Astrocyte of the cerebellum (primary cell): ENCODE results near the gene PRR20D.
"Not testable (repeated sequence)": the region's sequence is repeated elsewhere in the genome, so short reads cannot be mapped to it uniquely, and the experiment has no call there.

Experiments
- DNase-seq: peaks from one replicate; pipeline ENCODE4 v3.0.0-alpha.2; 2011; ENCODE audit warnings: low read depth
- H3K4me3 ChIP-seq: 2 replicates; pipeline ENCODE4 v1.5.1; 2011; ENCODE audit warnings: mild to moderate bottlenecking, low read depth, low read length, moderate library complexity
- CTCF ChIP-seq: IDR thresholded peaks from 2 replicates; pipeline ENCODE4 v1.5.1; 2012; ENCODE audit warnings: low read length, low read depth, moderate library complexity, mild to moderate bottlenecking; ENCODE audit errors: missing control alignments
- in situ Hi-C: cut with HindIII; loops from 2 replicates; pipeline ENCODE4 v1.10.0; 2017; ENCODE audit warnings: low sequenced_read_pairs

The PRR20D gene

GRCh38 chr13:57160332-57160731 is at the start of gene PRR20D:
Gene PRR20D (plus strand): TSS chr13:57160632. CDS start chr13:57161019, 387 bp downstream.
- H3K4me3 ChIP-seq, DNase-seq, in situ Hi-C loops: not testable (repeated sequence)

GRCh38 chr13:57114945-57115344 is 45.5 kb upstream of the PRR20D start:
- in situ Hi-C loops, result no loop called here
- DNase-seq, result no peak
- TF ChIP-seq CTCF, result no peak
- H3K4me3 ChIP-seq, result no peak overlapping the region

GRCh38 chr13:57123681-57124080 is 36.8 kb upstream of the PRR20D start:
- in situ Hi-C loops, result no loop called here
- TF ChIP-seq CTCF, result no peak
- H3K4me3 ChIP-seq, result no peak overlapping the region
- peak; percentile 50 for DNase-seq

- in situ Hi-C loops, result no loop called here
- DNase-seq, result no peak
- no peak for TF ChIP-seq CTCF
- H3K4me3 ChIP-seq, result no peak overlapping the region
Observed at GRCh38 chr13:57128909-57129308, 31.5 kb upstream of the PRR20D start.

- TF ChIP-seq CTCF, result no peak
- in situ Hi-C loops, result no loop called here
- no peak for DNase-seq
Observed at GRCh38 chr13:57136093-57136492, 24.3 kb upstream of the PRR20D start.

GRCh38 chr13:57137585-57137984 is 22.8 kb upstream of the PRR20D start:
- in situ Hi-C loops, result no loop called here
- H3K4me3 ChIP-seq, result no peak overlapping the region
- no peak for TF ChIP-seq CTCF
- no peak for DNase-seq

More at GRCh38 chr13:57136093-57136492, 24.3 kb upstream of the PRR20D start:
- no peak overlapping the region for H3K4me3 ChIP-seq

GRCh38 chr13:57138988-57139387 is 21.4 kb upstream of the PRR20D start:
- TF ChIP-seq CTCF, result no peak
- no peak overlapping the region for H3K4me3 ChIP-seq
- no peak for DNase-seq
- in situ Hi-C loops, result no loop called here

GRCh38 chr13:57139781-57140180 is 20.7 kb upstream of the PRR20D start:
- in situ Hi-C loops, DNase-seq, H3K4me3 ChIP-seq: not testable (repeated sequence)

- in situ Hi-C loops, DNase-seq, H3K4me3 ChIP-seq: not testable (repeated sequence)
Observed at GRCh38 chr13:57140235-57140968, 20.0 kb upstream of the PRR20D start, which contains the start of gene PRR20A. Gene PRR20A (plus strand): TSS chr13:57140918. CDS start chr13:57141305, 387 bp downstream.

GRCh38 chr13:57147188-57147587 is 13.2 kb upstream of the PRR20D start, which contains the start of gene PRR20B:
Gene PRR20B (plus strand): TSS chr13:57147488. CDS start chr13:57147875, 387 bp downstream.
- in situ Hi-C loops, DNase-seq, H3K4me3 ChIP-seq: not testable (repeated sequence)
